BJ (cell line): ENCODE measurements around the gene CCL20. TPM values are rescaled to one million over a fixed set of nuclear protein-coding genes. Genes with fewer than 3 reads are reported as not detected.

Experiments used
- CTCF ChIA-PET: fragments of 350-600 bp; formaldehyde crosslinking; extraction: SDS; loops from one replicate; lab custom pipeline; 2021; ENCODE audit warnings: antibody characterized with exemption, inconsistent platforms; lab: Yijun Ruan, JAX
- POLR2A ChIA-PET: fragments of 300-600 bp; sonication (Branson Sonifier 250); formaldehyde crosslinking; extraction: SDS; loops from one replicate; lab custom pipeline; 2021; ENCODE audit warnings: antibody characterized with exemption; lab: Charles Lee
- DNase-seq: peaks from one replicate; pipeline ENCODE4 v3.0.0-alpha.2; 2011; ENCODE audit warnings: low read depth
- H3K27me3 ChIP-seq: 2 replicates; pipeline ENCODE4 v1.6.0; 2011; ENCODE audit warnings: low read length; ENCODE audit not compliant: control insufficient read depth, insufficient read depth
- H3K36me3 ChIP-seq: 2 replicates; pipeline ENCODE4 v1.5.1; 2011; ENCODE audit warnings: low read length; ENCODE audit not compliant: control insufficient read depth, insufficient read depth
- H3K4me3 ChIP-seq: 2 replicates; pipeline ENCODE4 v1.5.1; 2011; ENCODE audit warnings: low read depth, mild to moderate bottlenecking, control low read depth, low read length
- CTCF ChIP-seq: IDR thresholded peaks from 2 replicates; pipeline ENCODE4 v1.5.1; 2011; ENCODE audit warnings: low read depth, mild to moderate bottlenecking, control low read depth, inconsistent platforms, low read length, moderate library complexity; ENCODE audit not compliant: insufficient read depth
- polyA plus RNA-seq: library from polyadenylated mRNA; depleted of rRNA; stranded (reverse); fragments of >200 nt; gene quantifications from 2 replicates; pipeline ENCODE4 v1.2.3, GENCODE V29; 2011

CCL20 gene
- polyA plus RNA-seq, 1 experiment, result not detected

GRCh38 chr2:227817850-227818674 is 4.4 kb downstream of the CCL20 start:
- POLR2A ChIA-PET, result interaction anchor here (0.6 to 0.7 kb wide), 2 partner anchors 109 to 849 kb away, joined by 3 read pairs; no protein-coding TSS in a partner anchor
- DNase-seq, result peak; percentile 99
- CTCF ChIA-PET, result interaction anchor here (0.9 to 1.1 kb wide), 2 partner anchors 72 to 411 kb away, joined by 3 read pairs; no protein-coding TSS in a partner anchor
- Histone ChIP-seq H3K36me3 (no peaks in the 10 kb centered on the region), H3K4me3 (no peak overlapping the region), H3K27me3 (peaks cover 3% of the 10 kb centered on the region; the same call in 1 of the 2 replicates)
- no peak for TF ChIP-seq CTCF

- POLR2A ChIA-PET, result interaction anchor here (0.6 to 0.7 kb wide), 2 partner anchors 108 to 850 kb away, joined by 3 read pairs; no protein-coding TSS in a partner anchor
- CTCF ChIA-PET, result interaction anchor here (0.9 to 1.1 kb wide), 2 partner anchors 72 to 412 kb away, joined by 3 read pairs; no protein-coding TSS in a partner anchor
- no peaks in the 10 kb centered on the region for H3K36me3 ChIP-seq
- H3K27me3 ChIP-seq, result peaks cover 3% of the 10 kb centered on the region; the same call in 1 of the 2 replicates
- TF ChIP-seq CTCF, result no peak
- H3K4me3 ChIP-seq, result no peak overlapping the region
- DNase-seq, result no peak
Measured at GRCh38 chr2:227818675-227819397, 5.2 kb downstream of the CCL20 start.

GRCh38 chr2:227819398-227819697 is 5.7 kb downstream of the CCL20 start:
- H3K36me3 ChIP-seq, result no peaks in the 10 kb centered on the region
- H3K4me3 ChIP-seq, result no peak overlapping the region
- POLR2A ChIA-PET, result no interaction called here
- H3K27me3 ChIP-seq, result peaks cover 3% of the 10 kb centered on the region; the same call in 1 of the 2 replicates
- CTCF ChIA-PET, result no interaction called here
- no peak for TF ChIP-seq CTCF
- no peak for DNase-seq

GRCh38 chr2:227821043-227821942 is 7.7 kb downstream of the CCL20 start:
- TF ChIP-seq CTCF, result no peak
- ChIA-PET POLR2A (no interaction called here), CTCF (interaction anchor here (1.4 kb wide), 1 partner anchor 41 kb away, joined by 3 read pairs; no protein-coding TSS in a partner anchor)
- no peak for DNase-seq
- Histone ChIP-seq H3K27me3 (peaks cover 3% of the 10 kb centered on the region; the same call in 1 of the 2 replicates), H3K36me3 (no peaks in the 10 kb centered on the region), H3K4me3 (no peak overlapping the region)
